Parathyroid adenoma (tissue), 2 donors: Measurements from ENCODE around the gene SLC25A22.

Source experiments
- H2AFZ ChIP-seq: fragments of 300-600 bp; sonication (generic); one replicate; pipeline ENCODE4 v1.7.0; 2017; ENCODE audit warnings: antibody characterized with exemption, mild to moderate bottlenecking
- H3K27ac ChIP-seq: fragments of 300-600 bp; sonication (generic); one replicate; pipeline ENCODE4 v1.7.0; 2017
- H3K27me3 ChIP-seq: fragments of 300-600 bp; sonication (generic); one replicate; pipeline ENCODE4 v1.7.0; 2017; ENCODE audit warnings: low read length; ENCODE audit not compliant: control insufficient read depth, insufficient read depth
- H3K36me3 ChIP-seq: fragments of 300-600 bp; sonication (generic); one replicate; pipeline ENCODE4 v1.7.0; 2017; ENCODE audit warnings: low read length; ENCODE audit not compliant: control insufficient read depth, insufficient read depth
- H3K4me1 ChIP-seq: fragments of 300-600 bp; sonication (generic); one replicate; pipeline ENCODE4 v1.7.0; 2017; ENCODE audit warnings: control low read depth
- H3K4me2 ChIP-seq: fragments of 300-600 bp; sonication (generic); one replicate; pipeline ENCODE4 v1.7.0; 2017; ENCODE audit warnings: low read length
- H3K4me3 ChIP-seq: fragments of 300-600 bp; sonication (generic); one replicate; pipeline ENCODE4 v1.7.0; 2017; ENCODE audit warnings: low read depth, low read length
- H3K79me2 ChIP-seq: fragments of 300-600 bp; sonication (generic); one replicate; pipeline ENCODE4 v1.7.0; 2017; ENCODE audit warnings: control low read depth
- H3K9ac ChIP-seq: fragments of 300-600 bp; sonication (generic); one replicate; pipeline ENCODE4 v1.7.0; 2017; ENCODE audit warnings: mild to moderate bottlenecking
- H3K9me3 ChIP-seq: fragments of 300-600 bp; sonication (generic); one replicate; pipeline ENCODE4 v1.7.0; 2017; ENCODE audit warnings: low read length; ENCODE audit not compliant: control insufficient read depth
- CTCF ChIP-seq: fragments of 300-600 bp; sonication (generic); IDR thresholded peaks from one replicate; pipeline ENCODE4 v1.7.0; 2017; ENCODE audit warnings: antibody characterized with exemption, mild to moderate bottlenecking
- donor health status: primary hyperparathyroidism.

Gene SLC25A22

GRCh38 chr11:837990-838307 lies 39.9 kb upstream of the SLC25A22 start:
- no peaks in the 10 kb centered on the region for H3K9me3 ChIP-seq
- H3K27ac ChIP-seq, result no peak overlapping the region
- no peak overlapping the region for H2AFZ ChIP-seq
- H3K4me1 ChIP-seq, result peaks cover 3% of the 10 kb centered on the region
- no peak overlapping the region for H3K4me2 ChIP-seq
- H3K79me2 ChIP-seq, result no peaks in the 10 kb centered on the region
- H3K4me3 ChIP-seq, result no peak overlapping the region
- H3K9ac ChIP-seq, result no peak overlapping the region
- TF ChIP-seq CTCF, result no peak
- H3K36me3 ChIP-seq, result no peaks in the 10 kb centered on the region
- H3K27me3 ChIP-seq, result no peaks in the 10 kb centered on the region

GRCh38 chr11:837189-837989 lies 39.3 kb upstream of the SLC25A22 start:
- no peak overlapping the region for H3K27ac ChIP-seq
- no peaks in the 10 kb centered on the region for H3K36me3 ChIP-seq

GRCh38 chr11:836700-837099 lies 38.6 kb upstream of the SLC25A22 start:
- H3K36me3 ChIP-seq, result no peaks in the 10 kb centered on the region
- H3K79me2 ChIP-seq, result no peaks in the 10 kb centered on the region
- no peak overlapping the region for H2AFZ ChIP-seq
- no peak overlapping the region for H3K4me2 ChIP-seq
- H3K27me3 ChIP-seq, result no peaks in the 10 kb centered on the region
- peaks cover 5% of the 10 kb centered on the region for H3K4me1 ChIP-seq
- H3K4me3 ChIP-seq, result no peak overlapping the region
- no peak for TF ChIP-seq CTCF
- no peak overlapping the region for H3K9ac ChIP-seq
- no peak overlapping the region for H3K27ac ChIP-seq
- no peaks in the 10 kb centered on the region for H3K9me3 ChIP-seq

More at GRCh38 chr11:837189-837989, 39.3 kb upstream of the SLC25A22 start:
- H3K4me2 ChIP-seq, result no peak overlapping the region
- no peak for TF ChIP-seq CTCF
- no peaks in the 10 kb centered on the region for H3K27me3 ChIP-seq
- H3K9ac ChIP-seq, result no peak overlapping the region
- H2AFZ ChIP-seq, result no peak overlapping the region
- no peak overlapping the region for H3K4me3 ChIP-seq
- H3K79me2 ChIP-seq, result no peaks in the 10 kb centered on the region
- H3K4me1 ChIP-seq, result peaks cover 4% of the 10 kb centered on the region
- H3K9me3 ChIP-seq, result no peaks in the 10 kb centered on the region

GRCh38 chr11:836274-836673 lies 38.2 kb upstream of the SLC25A22 start:
- Histone ChIP-seq H3K9me3 (no peaks in the 10 kb centered on the region), H3K4me3 (no peak overlapping the region), H2AFZ (no peak overlapping the region), H3K4me2 (no peak overlapping the region), H3K4me1 (peaks cover 5% of the 10 kb centered on the region), H3K36me3 (no peaks in the 10 kb centered on the region), H3K27me3 (no peaks in the 10 kb centered on the region), H3K9ac (no peak overlapping the region), H3K79me2 (no peaks in the 10 kb centered on the region), H3K27ac (no peak overlapping the region)
- TF ChIP-seq CTCF, result no peak
